Pancreas (tissue), 10 donors: ENCODE results near the gene MAPK7. TPM values are rescaled to one million over a fixed set of nuclear protein-coding genes. Genes with fewer than 3 reads are reported as not detected.
A peak's percentile ranks its signal among the peaks of the same experiment; 100 is the strongest.

Source experiments
- ATAC-seq, 4 donors: fragments of 200-7000 bp; cut with Tn5 transposase; one replicate each; pipeline versions ENCODE4 v1.8.0 to v1.9.1; 2020; ENCODE audit warnings: mild to moderate bottlenecking in 4 of 4, moderate library complexity in 4 of 4
- DNase-seq, 6 donors: peaks; one replicate each; pipeline ENCODE4 v3.0.0-alpha.2; 2020
- FAIRE-seq: peaks from 2 replicates; lab custom pipeline; 2012; peaks lifted over from hg19 to GRCh38; lab: Jason Lieb, UNC
- H3K27ac ChIP-seq, 4 donors: fragments of 200-600 bp; sonication (generic); 1 replicate in 3 of 4; 2 replicates in 1 of 4; pipeline versions ENCODE4 v1.5.0 to v1.8.0; 2020
- H3K27me3 ChIP-seq, 4 donors: fragments of 200-600 bp; one replicate each; pipeline ENCODE4 v1.8.0; 2021
- H3K36me3 ChIP-seq, 3 donors: fragments of 200-600 bp; sonication (generic) in 1 of 3; one replicate each; pipeline versions ENCODE4 v1.5.0 to v1.8.0; 2020 to 2021
- H3K4me1 ChIP-seq, 3 donors: fragments of 200-600 bp; one replicate each; pipeline ENCODE4 v1.8.0; 2021
- H3K4me3 ChIP-seq, 4 donors: fragments of 200-600 bp; sonication (generic) in 2 of 4; one replicate each; pipeline versions ENCODE4 v1.5.0 to v1.8.0; 2020 to 2021
- H3K9me3 ChIP-seq, 4 donors: fragments of 200-600 bp; one replicate each; pipeline ENCODE4 v1.8.0; 2021
- CTCF ChIP-seq, 4 donors: fragments of 200-600 bp; sonication (generic) in 3 of 4; IDR thresholded peaks; one replicate each; pipeline versions ENCODE4 v1.5.0 to v1.8.0; 2021; ENCODE audit warnings: antibody characterized with exemption in 4 of 4
- WGBS, 2 donors: extraction: QIAGEN DNeasy Blood & Tissue Kit; methylation state at CpG; one replicate each; pipeline ENCODE4 v1.1.7; 2013; 5-methylcytosine and 5-hydroxymethylcytosine counted together
- intact Hi-C, 3 donors: fragments of 100-400 bp; cut with DNase I; formaldehyde crosslinking; loops; one replicate each; pipeline versions ENCODE4 v1.11.1 to v1.14.2; 2022
- polyA plus RNA-seq, 2 donors: library from polyadenylated mRNA; stranded (reverse); fragments of 200-250 nt; gene quantifications; one replicate each; pipeline ENCODE4 v1.2.3, GENCODE V29; 2013
- total RNA-seq, 6 donors: library from RNA; stranded (reverse); fragmentation: NEBNext Ultra II Directional in 4 of 6; extraction: Animal tissue kit (Norgen Biotek cat#: 25700) in 4 of 6; gene quantifications; one replicate each; pipeline versions ENCODE4 v1.2.1 to v1.2.4, GENCODE V29; 2021 to 2023
- donor health status: healthy with polysubstance abuse.
- donor health status: DM: no; HTN: no; CAD: no; lungs with moderate emphysema.
- donor health status: DM: no; HTN: no; CAD: no.
- donor health status: control.
- donor health status: control.
- donor health status: Bipolar disorder and iron deficiency.
- donor health status: DM: yes; HTN: yes; CAD: no.
- donor health status: DM: no; HTN: no; CAD: no.
- donor health status: DM: no; HTN: no; CAD: no.
- donor health status: DM: yes; HTN: yes; CAD: no.

The MAPK7 gene
- total RNA-seq (1 to 10 TPM; 3.4 to 9.6 (median 7.0) TPM), polyA plus RNA-seq (10 to 100 TPM; 10.2 to 10.5 TPM)

DNA sequence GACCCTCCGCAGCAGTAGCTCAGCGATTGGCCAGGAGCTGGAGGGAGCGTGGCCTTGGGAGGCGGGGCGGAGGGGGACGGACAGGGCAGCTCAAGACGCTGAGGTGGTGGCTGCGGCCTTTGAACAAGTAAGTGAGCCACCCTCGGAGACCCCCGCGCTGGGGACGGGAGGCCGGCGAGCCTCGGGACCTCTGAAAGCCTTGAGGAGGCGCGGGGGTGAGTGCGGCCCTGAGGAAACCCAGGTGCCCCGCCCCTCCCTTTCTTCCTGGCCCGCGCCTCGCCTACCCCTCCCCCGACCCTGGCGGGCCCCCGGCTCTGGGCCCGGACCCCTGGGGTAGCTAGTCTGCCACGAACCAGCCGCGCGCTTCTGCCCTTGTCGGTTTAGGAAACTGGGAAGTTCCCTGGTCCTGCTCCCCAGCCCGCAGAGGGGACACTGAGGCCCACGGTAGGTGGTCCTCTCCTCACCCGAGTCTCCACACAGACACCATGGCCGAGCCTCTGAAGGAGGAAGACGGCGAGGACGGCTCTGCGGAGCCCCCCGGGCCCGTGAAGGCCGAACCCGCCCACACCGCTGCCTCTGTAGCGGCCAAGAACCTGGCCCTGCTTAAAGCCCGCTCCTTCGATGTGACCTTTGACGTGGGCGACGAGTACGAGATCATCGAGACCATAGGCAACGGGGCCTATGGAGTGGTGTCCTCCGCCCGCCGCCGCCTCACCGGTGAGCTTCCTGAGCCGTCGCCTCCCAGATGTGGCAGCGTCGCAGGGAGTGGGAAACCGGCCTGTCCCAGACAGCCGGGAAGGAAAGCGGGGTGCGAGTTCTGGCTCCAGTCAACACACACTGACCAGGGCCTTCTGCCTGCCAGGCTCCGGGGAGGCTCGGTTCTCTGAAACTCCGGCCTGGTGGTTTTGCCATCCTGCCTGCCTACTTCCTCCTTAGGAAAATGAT lies at the start of gene MAPK7:
MAPK7 (plus strand) TSS at position 83 of the 945 bp plus-strand sequence; CDS start at position 486, 403 bp downstream.
- ATAC-seq = peak; percentile 1 to 8 (median 6)
- DNase-seq = peak in 2 of 6 donors; percentile 47 to 84
- intact Hi-C loops = no loop called here

DNA sequence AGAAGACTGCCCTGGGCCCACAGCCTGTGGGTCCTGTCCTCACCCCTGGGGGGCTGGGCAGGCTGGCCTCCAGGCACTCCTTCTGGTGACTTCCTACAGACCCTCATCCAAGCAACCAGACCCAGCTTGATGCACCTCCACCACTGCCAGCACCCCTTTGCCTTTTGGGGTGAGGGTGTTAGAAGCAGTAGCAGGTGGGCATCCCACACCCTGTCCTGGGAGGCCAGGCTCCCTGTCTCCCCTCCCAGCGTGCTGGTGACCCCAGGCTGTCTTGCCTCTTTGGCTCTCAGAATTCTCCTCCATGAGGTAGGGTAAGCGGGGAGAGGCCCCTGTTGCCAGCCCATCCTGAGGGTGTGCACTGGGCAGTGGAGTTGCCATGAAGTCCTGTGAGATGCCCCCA lies 49.2 kb upstream of the MAPK7 start:
- FAIRE-seq (no peak), DNase-seq (peak in 1 of 6 donors; percentile 40), ATAC-seq (no peak)
- H3K36me3 ChIP-seq = no peaks in the 10 kb centered on the region
- H3K4me3 ChIP-seq = no peak overlapping the region
- no peak overlapping the region for H3K27ac ChIP-seq
- H3K27me3 ChIP-seq = no peaks in the 10 kb centered on the region
- intact Hi-C loops = no loop called here
- TF ChIP-seq CTCF (IDR thresholded peaks at IDR 0.05) = no peak
- H3K9me3 ChIP-seq = no peaks in the 10 kb centered on the region
- no peaks in the 10 kb centered on the region for H3K4me1 ChIP-seq
- WGBS, 2 donors = 96 to 100% methylated on average over 2 of the region's 2 CpGs

More for the DNA sequence above, at the start of gene MAPK7:
- TF ChIP-seq CTCF (IDR thresholded peaks at IDR 0.05) = no peak
- H3K36me3 ChIP-seq = peaks cover 2 to 16% (median 12%) of the 10 kb centered on the region in 3 donors
- peak within 1 kb of the TSS; percentile 70 to 94 (median 78) for H3K4me3 ChIP-seq
- WGBS, 2 donors = 2 to 5% methylated on average over 55 to 69 of the region's 69 CpGs
- H3K27me3 ChIP-seq = no peaks in the 10 kb centered on the region
- FAIRE-seq = no peak
- peak within 1 kb of the TSS; percentile 89 to 96 (median 92) for H3K27ac ChIP-seq
- peaks cover 4 to 7% (median 6%) of the 10 kb centered on the region in 3 donors for H3K4me1 ChIP-seq
- H3K9me3 ChIP-seq = no peaks in the 10 kb centered on the region

DNA sequence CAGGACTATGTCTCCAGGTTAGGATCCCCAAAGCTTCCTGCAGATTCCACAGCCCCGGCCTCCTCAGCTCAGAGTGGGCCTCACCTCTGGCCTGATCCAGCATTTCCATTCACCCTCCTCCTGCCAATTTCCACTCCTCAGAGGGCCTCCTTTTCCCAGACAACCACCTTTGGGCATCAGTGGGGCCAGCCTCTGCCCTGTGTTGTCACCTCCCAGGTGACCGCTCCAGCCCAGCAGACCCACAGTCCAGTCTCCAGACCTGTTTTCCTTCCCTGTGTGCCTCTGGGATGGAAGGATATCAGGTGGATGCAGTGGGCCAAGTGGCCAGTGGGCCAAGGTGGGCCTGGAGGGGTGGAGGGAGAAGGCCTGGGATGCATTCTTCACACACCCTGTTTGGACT lies 48.5 kb upstream of the MAPK7 start:
- H3K27me3 ChIP-seq = no peaks in the 10 kb centered on the region
- no peak for FAIRE-seq
- H3K4me1 ChIP-seq = no peaks in the 10 kb centered on the region
- WGBS, 2 donors = 94 to 95% methylated on average over 2 of the region's 2 CpGs
- no peak for TF ChIP-seq CTCF (IDR thresholded peaks at IDR 0.05)
- no peak overlapping the region for H3K4me3 ChIP-seq
- no peak for ATAC-seq
- no peaks in the 10 kb centered on the region for H3K9me3 ChIP-seq
- intact Hi-C loops = no loop called here
- no peak overlapping the region for H3K27ac ChIP-seq
- peak in 1 of 6 donors; percentile 23 for DNase-seq
- peaks cover 0 to 4% (median 0%) of the 10 kb centered on the region in 3 donors for H3K36me3 ChIP-seq

GRCh38 chr17:19330271-19330670 lies 48.0 kb upstream of the MAPK7 start:
- Histone ChIP-seq H3K36me3 (peaks cover 0 to 4% (median 0%) of the 10 kb centered on the region in 3 donors), H3K27ac (no peak overlapping the region), H3K4me3 (no peak overlapping the region), H3K9me3 (no peaks in the 10 kb centered on the region), H3K4me1 (no peaks in the 10 kb centered on the region), H3K27me3 (no peaks in the 10 kb centered on the region)
- ATAC-seq = no peak
- DNase-seq = no peak
- no peak for TF ChIP-seq CTCF (IDR thresholded peaks at IDR 0.05)
- intact Hi-C loops = no loop called here
- no peak for FAIRE-seq
- 82 to 84% methylated on average over 3 of the region's 3 CpGs for WGBS, 2 donors
